Ishikawa (cell line): ENCODE measurements around the gene GPC6.

Experiments used
- CEBPB ChIP-seq: IDR thresholded peaks from 2 replicates; pipeline ENCODE4 v1.6.1; 2012
- CREB1 ChIP-seq: IDR thresholded peaks from 2 replicates; pipeline ENCODE4 v1.6.1; 2012; ENCODE audit warnings: low read depth
- EGR1 ChIP-seq: IDR thresholded peaks from 2 replicates; pipeline ENCODE4 v1.6.1; 2012
- EP300 ChIP-seq: IDR thresholded peaks from 2 replicates; pipeline ENCODE4 v1.6.1; 2012; ENCODE audit warnings: borderline replicate concordance
- MAX ChIP-seq: IDR thresholded peaks from 2 replicates; pipeline ENCODE4 v1.6.1; 2012
- RAD21 ChIP-seq: IDR thresholded peaks from 2 replicates; pipeline ENCODE4 v1.6.1; 2012; ENCODE audit warnings: low read depth
- REST ChIP-seq: IDR thresholded peaks from 2 replicates; pipeline ENCODE4 v1.6.1; 2012; ENCODE audit warnings: low read depth, mild to moderate bottlenecking
- TAF1 ChIP-seq: IDR thresholded peaks from 2 replicates; pipeline ENCODE4 v1.6.1; 2012; ENCODE audit warnings: low read depth, mild to moderate bottlenecking
- TCF12 ChIP-seq: IDR thresholded peaks from 2 replicates; pipeline ENCODE4 v1.6.1; 2012; ENCODE audit warnings: low read depth
- TEAD4 ChIP-seq: IDR thresholded peaks from 2 replicates; pipeline ENCODE4 v1.6.1; 2012
- YY1 ChIP-seq: IDR thresholded peaks from 2 replicates; pipeline ENCODE4 v1.6.1; 2012; ENCODE audit warnings: low read depth
- TF ChIP-seq, protein P1 (sequence below): IDR thresholded peaks from 2 replicates; pipeline ENCODE4 v1.6.1; 2012

DNA sequence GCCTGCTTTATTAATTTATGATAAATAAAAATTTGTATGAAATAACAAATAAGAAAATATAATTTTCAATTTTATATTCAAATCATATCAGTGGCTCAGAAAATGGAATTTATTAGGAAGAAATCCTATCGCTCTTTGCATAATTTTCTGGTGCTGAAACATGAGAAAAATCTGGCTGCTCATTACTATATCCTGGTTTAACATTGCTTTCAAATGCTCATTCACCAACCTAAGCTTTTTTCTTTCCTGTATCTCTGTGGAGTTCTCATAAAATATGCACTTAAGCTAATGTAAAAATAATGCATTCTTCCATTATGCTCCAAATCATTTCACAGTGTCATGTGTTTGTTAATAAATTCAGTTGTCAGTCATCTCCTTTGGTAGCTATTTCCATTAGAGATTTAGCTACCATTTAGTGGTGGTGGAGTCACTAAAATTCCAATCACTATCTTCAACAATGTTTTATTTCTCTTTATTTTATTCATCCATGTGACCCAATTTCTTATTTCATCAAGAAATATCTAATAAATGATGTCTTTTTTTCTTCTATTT, 754.9 kb downstream of the GPC6 start:
- no peak for TF ChIP-seq CREB1
- TF ChIP-seq TAF1 = no peak
- no peak for TF ChIP-seq EP300
- no peak for TF ChIP-seq REST
- TF ChIP-seq RAD21 = no peak
- TF ChIP-seq YY1 = no peak
- TF ChIP-seq CEBPB = no peak
- TF ChIP-seq TCF12 = no peak
- no peak for TF ChIP-seq TEAD4
- TF ChIP-seq, protein P1, sequence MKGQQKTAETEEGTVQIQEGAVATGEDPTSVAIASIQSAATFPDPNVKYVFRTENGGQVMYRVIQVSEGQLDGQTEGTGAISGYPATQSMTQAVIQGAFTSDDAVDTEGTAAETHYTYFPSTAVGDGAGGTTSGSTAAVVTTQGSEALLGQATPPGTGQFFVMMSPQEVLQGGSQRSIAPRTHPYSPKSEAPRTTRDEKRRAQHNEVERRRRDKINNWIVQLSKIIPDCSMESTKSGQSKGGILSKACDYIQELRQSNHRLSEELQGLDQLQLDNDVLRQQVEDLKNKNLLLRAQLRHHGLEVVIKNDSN = no peak
- TF ChIP-seq MAX = no peak
- TF ChIP-seq EGR1 = no peak
